ENCODE results near the gene TMEM239. TPM values are rescaled to one million over a fixed set of nuclear protein-coding genes. Genes with fewer than 3 reads are reported as not detected.

Gene TMEM239
- total and polyA plus RNA-seq, 5 donors = not detected

GRCh38 chr20:2793471-2793870 lies 22.7 kb upstream of the TMEM239 start:
- DNase-seq = no peak
- H3K27ac ChIP-seq (ENCODE audit: low read length) = no peak overlapping the region
- no peak overlapping the region for H3K4me3 ChIP-seq (ENCODE audit: low read length)
- ATAC-seq = no peak
- intact Hi-C loops (cut with DNase I) = no loop called here
- 91% methylated on average over 6 of the region's 6 CpGs for WGBS
- no peaks in the 10 kb centered on the region for H3K9me3 ChIP-seq (ENCODE audit: control insufficient read depth, low read length)
- H3K4me1 ChIP-seq (ENCODE audit: control insufficient read depth, insufficient read depth, low read length) = no peaks in the 10 kb centered on the region
- no peaks in the 10 kb centered on the region for H3K27me3 ChIP-seq (ENCODE audit: control insufficient read depth, insufficient read depth)

- Histone ChIP-seq H3K27ac (ENCODE audit: low read length) (no peak overlapping the region), H3K4me1 (ENCODE audit: control insufficient read depth, insufficient read depth, low read length) (no peaks in the 10 kb centered on the region), H3K9me3 (ENCODE audit: control insufficient read depth, low read length) (no peaks in the 10 kb centered on the region), H3K27me3 (ENCODE audit: control insufficient read depth, insufficient read depth) (no peaks in the 10 kb centered on the region), H3K4me3 (ENCODE audit: low read length) (no peak overlapping the region)
- no peak for DNase-seq
- ATAC-seq = no peak
- intact Hi-C loops (cut with DNase I) = no loop called here
- WGBS = 86% methylated on average over 23 of the region's 23 CpGs
Measured at GRCh38 chr20:2794202-2794748, 21.9 kb upstream of the TMEM239 start.

- H3K27ac ChIP-seq (ENCODE audit: low read length) = no peak overlapping the region
- DNase-seq (no peak), ATAC-seq (no peak)
- no peaks in the 10 kb centered on the region for H3K27me3 ChIP-seq (ENCODE audit: control insufficient read depth, insufficient read depth)
- no peaks in the 10 kb centered on the region for H3K9me3 ChIP-seq (ENCODE audit: control insufficient read depth, low read length)
- H3K4me1 ChIP-seq (ENCODE audit: control insufficient read depth, insufficient read depth, low read length) = no peaks in the 10 kb centered on the region
- 85% methylated on average over 11 of the region's 11 CpGs for WGBS
- intact Hi-C loops (cut with DNase I) = no loop called here
- no peak overlapping the region for H3K4me3 ChIP-seq (ENCODE audit: low read length)
Measured at GRCh38 chr20:2794866-2795447, 21.2 kb upstream of the TMEM239 start.

GRCh38 chr20:2795451-2795850 lies 20.7 kb upstream of the TMEM239 start:
- no peaks in the 10 kb centered on the region for H3K27me3 ChIP-seq (ENCODE audit: control insufficient read depth, insufficient read depth)
- H3K27ac ChIP-seq (ENCODE audit: low read length) = no peak overlapping the region
- 69% methylated on average over 24 of the region's 24 CpGs for WGBS

GRCh38 chr20:2796011-2796660 lies 20.0 kb upstream of the TMEM239 start:
- no peak for ATAC-seq
- no peaks in the 10 kb centered on the region for H3K9me3 ChIP-seq (ENCODE audit: control insufficient read depth, low read length)
- no peak overlapping the region for H3K4me3 ChIP-seq (ENCODE audit: low read length)
- H3K27ac ChIP-seq (ENCODE audit: low read length) = no peak overlapping the region
- DNase-seq = no peak
- no peaks in the 10 kb centered on the region for H3K4me1 ChIP-seq (ENCODE audit: control insufficient read depth, insufficient read depth, low read length)
- H3K27me3 ChIP-seq (ENCODE audit: control insufficient read depth, insufficient read depth) = no peaks in the 10 kb centered on the region
- intact Hi-C loops (cut with DNase I) = no loop called here
- 90% methylated on average over 20 of the region's 20 CpGs for WGBS

More at GRCh38 chr20:2795451-2795850, 20.7 kb upstream of the TMEM239 start:
- DNase-seq (peak in 2 of 3 donors; percentile 52 to 57), ATAC-seq (no peak)
- Histone ChIP-seq H3K4me3 (ENCODE audit: low read length) (no peak overlapping the region), H3K4me1 (ENCODE audit: control insufficient read depth, insufficient read depth, low read length) (no peaks in the 10 kb centered on the region), H3K9me3 (ENCODE audit: control insufficient read depth, low read length) (no peaks in the 10 kb centered on the region)
- intact Hi-C loops (cut with DNase I) = no loop called here

- no peak for ATAC-seq
- Histone ChIP-seq H3K4me3 (ENCODE audit: low read length) (no peak overlapping the region), H3K4me1 (ENCODE audit: control insufficient read depth, insufficient read depth, low read length) (no peaks in the 10 kb centered on the region), H3K9me3 (ENCODE audit: control insufficient read depth, low read length) (no peaks in the 10 kb centered on the region), H3K27me3 (ENCODE audit: control insufficient read depth, insufficient read depth) (no peaks in the 10 kb centered on the region), H3K27ac (ENCODE audit: low read length) (no peak overlapping the region)
- intact Hi-C loops (cut with DNase I) = no loop called here
- no peak for DNase-seq
- 84% methylated on average over 16 of the region's 16 CpGs for WGBS
Measured at GRCh38 chr20:2797136-2797983, 18.8 kb upstream of the TMEM239 start.

- WGBS = 87% methylated on average over 19 of the region's 19 CpGs
- Histone ChIP-seq H3K27ac (ENCODE audit: low read length) (no peak overlapping the region), H3K27me3 (ENCODE audit: control insufficient read depth, insufficient read depth) (no peaks in the 10 kb centered on the region), H3K4me1 (ENCODE audit: control insufficient read depth, insufficient read depth, low read length) (no peaks in the 10 kb centered on the region), H3K9me3 (ENCODE audit: control insufficient read depth, low read length) (no peaks in the 10 kb centered on the region), H3K4me3 (ENCODE audit: low read length) (no peak overlapping the region)
- ATAC-seq = no peak
- intact Hi-C loops (cut with DNase I) = no loop called here
- DNase-seq = no peak
Measured at GRCh38 chr20:2798095-2798805, 17.9 kb upstream of the TMEM239 start.

- DNase-seq (no peak), ATAC-seq (no peak)
- Histone ChIP-seq H3K4me3 (ENCODE audit: low read length) (no peak overlapping the region), H3K9me3 (ENCODE audit: control insufficient read depth, low read length) (no peaks in the 10 kb centered on the region), H3K4me1 (ENCODE audit: control insufficient read depth, insufficient read depth, low read length) (no peaks in the 10 kb centered on the region), H3K27me3 (ENCODE audit: control insufficient read depth, insufficient read depth) (no peaks in the 10 kb centered on the region), H3K27ac (ENCODE audit: low read length) (no peak overlapping the region)
- intact Hi-C loops (cut with DNase I) = no loop called here
- 74% methylated on average over 6 of the region's 6 CpGs for WGBS
Measured at GRCh38 chr20:2798814-2799213, 17.4 kb upstream of the TMEM239 start.

GRCh38 chr20:2799271-2799670 lies 16.9 kb upstream of the TMEM239 start:
- Histone ChIP-seq H3K4me1 (ENCODE audit: control insufficient read depth, insufficient read depth, low read length) (no peaks in the 10 kb centered on the region), H3K27ac (ENCODE audit: low read length) (no peak overlapping the region), H3K4me3 (ENCODE audit: low read length) (no peak overlapping the region), H3K9me3 (ENCODE audit: control insufficient read depth, low read length) (no peaks in the 10 kb centered on the region), H3K27me3 (ENCODE audit: control insufficient read depth, insufficient read depth) (no peaks in the 10 kb centered on the region)
- WGBS = 45% methylated on average over 9 of the region's 9 CpGs
- no peak for DNase-seq
- intact Hi-C loops (cut with DNase I) = no loop called here
- ATAC-seq = no peak

- Histone ChIP-seq H3K27ac (ENCODE audit: low read length) (no peak overlapping the region), H3K4me3 (ENCODE audit: low read length) (peak overlapping the region; percentile 9), H3K4me1 (ENCODE audit: control insufficient read depth, insufficient read depth, low read length) (no peaks in the 10 kb centered on the region), H3K9me3 (ENCODE audit: control insufficient read depth, low read length) (no peaks in the 10 kb centered on the region), H3K27me3 (ENCODE audit: control insufficient read depth, insufficient read depth) (no peaks in the 10 kb centered on the region)
- ATAC-seq (peak; percentile 5 to 54), DNase-seq (peak in 2 of 3 donors; percentile 58 to 68)
- intact Hi-C loops (cut with DNase I) = no loop called here
- 2% methylated on average over 61 of the region's 61 CpGs for WGBS
Measured at GRCh38 chr20:2799688-2800520, 16.3 kb upstream of the TMEM239 start.

Data from right cardiac atrium (tissue), 5 donors.